GM18511 (cell line): ENCODE results near the gene GSTM5.
A peak's percentile ranks its signal among the peaks of the same experiment; 100 is the strongest.
"Not testable (repeated sequence)": the region's sequence is repeated elsewhere in the genome, so short reads cannot be mapped to it uniquely, and the experiment has no call there.

Experiments used
- ATAC-seq: cut with Tn5 transposase; IDR thresholded peaks from one replicate; pipeline ENCODE4 v1.9.1; 2021; ENCODE audit warnings: mild to moderate bottlenecking, moderate library complexity; ENCODE audit not compliant: unreplicated experiment

GSTM5 gene

GRCh38 chr1:109695138-109695537 lies 16.9 kb upstream of the GSTM5 start:
- ATAC-seq = not testable (repeated sequence)

GRCh38 chr1:109697066-109697465 lies 15.0 kb upstream of the GSTM5 start:
- ATAC-seq = no peak

- ATAC-seq = not testable (repeated sequence)
These were observed 14.2 kb upstream of the GSTM5 start for GRCh38 chr1:109697861-109698260.

GRCh38 chr1:109702940-109703339 lies 9.1 kb upstream of the GSTM5 start:
- not testable (repeated sequence) for ATAC-seq

GRCh38 chr1:109704173-109704572 lies 7.9 kb upstream of the GSTM5 start:
- no peak for ATAC-seq

GRCh38 chr1:109705411-109705810 lies 6.6 kb upstream of the GSTM5 start:
- ATAC-seq = no peak

- not testable (repeated sequence) for ATAC-seq
These were observed 3.1 kb upstream of the GSTM5 start for GRCh38 chr1:109708949-109709348.

GRCh38 chr1:109709822-109710221 lies 2.2 kb upstream of the GSTM5 start:
- ATAC-seq = not testable (repeated sequence)

- ATAC-seq = no peak
These were observed 342 bp downstream of the GSTM5 start for GRCh38 chr1:109712321-109712864.

GRCh38 chr1:109713636-109714035 lies 1.6 kb downstream of the GSTM5 start:
- no peak for ATAC-seq

- no peak for ATAC-seq
These were observed 2.8 kb downstream of the GSTM5 start for GRCh38 chr1:109714661-109715372.

GRCh38 chr1:109716121-109716520 lies 4.1 kb downstream of the GSTM5 start:
- ATAC-seq = no peak

GRCh38 chr1:109716570-109717090 lies 4.6 kb downstream of the GSTM5 start:
- no peak for ATAC-seq

- ATAC-seq = no peak
These were observed 5.7 kb downstream of the GSTM5 start for GRCh38 chr1:109717729-109718128.

GRCh38 chr1:109718495-109718894 lies 6.4 kb downstream of the GSTM5 start:
- ATAC-seq = no peak

- ATAC-seq = peak; percentile 59
These were observed 7.3 kb downstream of the GSTM5 start for GRCh38 chr1:109719337-109719837.

GRCh38 chr1:109721042-109721441 lies 9.0 kb downstream of the GSTM5 start:
- no peak for ATAC-seq

GRCh38 chr1:109721971-109722370 lies 9.9 kb downstream of the GSTM5 start:
- ATAC-seq = no peak

GRCh38 chr1:109722908-109723691 lies 11.0 kb downstream of the GSTM5 start:
- no peak for ATAC-seq

- ATAC-seq = no peak
These were observed 12.9 kb downstream of the GSTM5 start for GRCh38 chr1:109724933-109725332.

- no peak for ATAC-seq
These were observed 13.5 kb downstream of the GSTM5 start for GRCh38 chr1:109725510-109725909.
